ENCODE data around the gene IFT172. TPM values are rescaled to one million over a fixed set of nuclear protein-coding genes. Genes with fewer than 3 reads are reported as not detected.

The IFT172 gene
- total RNA-seq, 1 donor: 25.7 TPM

DNA sequence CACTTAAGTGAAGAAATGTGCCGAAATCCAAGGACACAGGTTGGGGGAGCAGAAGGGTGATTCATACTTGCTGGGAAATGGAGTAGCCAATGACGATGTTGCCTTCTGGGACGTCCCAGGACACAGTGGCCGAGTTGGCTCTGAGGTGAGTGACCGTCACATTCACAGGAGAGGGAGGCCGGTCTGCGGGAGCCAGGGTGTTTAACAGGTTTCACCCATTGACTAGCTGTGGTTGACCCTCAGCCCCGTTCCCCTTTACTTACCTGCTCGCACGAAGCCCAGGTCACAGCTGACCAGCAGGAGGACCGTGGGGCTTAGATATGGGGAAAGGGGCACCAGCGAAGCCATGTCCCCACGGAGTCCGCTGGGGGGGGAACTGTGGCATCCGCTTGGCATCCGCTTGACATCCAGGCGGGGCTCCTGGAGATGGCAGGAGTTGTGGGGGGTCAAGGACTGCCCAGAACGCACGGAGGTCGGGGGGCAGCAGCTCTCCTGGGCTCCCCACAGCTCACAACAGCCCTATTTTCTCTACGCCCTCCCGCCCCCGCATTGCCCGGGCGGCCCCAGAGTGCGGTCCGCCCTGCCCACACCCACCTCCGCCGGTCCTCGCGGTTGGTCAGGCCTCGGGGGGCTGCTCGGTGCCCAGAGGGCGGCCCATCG is 4.9 kb upstream of the IFT172 start:
- TF ChIP-seq, protein P1, sequence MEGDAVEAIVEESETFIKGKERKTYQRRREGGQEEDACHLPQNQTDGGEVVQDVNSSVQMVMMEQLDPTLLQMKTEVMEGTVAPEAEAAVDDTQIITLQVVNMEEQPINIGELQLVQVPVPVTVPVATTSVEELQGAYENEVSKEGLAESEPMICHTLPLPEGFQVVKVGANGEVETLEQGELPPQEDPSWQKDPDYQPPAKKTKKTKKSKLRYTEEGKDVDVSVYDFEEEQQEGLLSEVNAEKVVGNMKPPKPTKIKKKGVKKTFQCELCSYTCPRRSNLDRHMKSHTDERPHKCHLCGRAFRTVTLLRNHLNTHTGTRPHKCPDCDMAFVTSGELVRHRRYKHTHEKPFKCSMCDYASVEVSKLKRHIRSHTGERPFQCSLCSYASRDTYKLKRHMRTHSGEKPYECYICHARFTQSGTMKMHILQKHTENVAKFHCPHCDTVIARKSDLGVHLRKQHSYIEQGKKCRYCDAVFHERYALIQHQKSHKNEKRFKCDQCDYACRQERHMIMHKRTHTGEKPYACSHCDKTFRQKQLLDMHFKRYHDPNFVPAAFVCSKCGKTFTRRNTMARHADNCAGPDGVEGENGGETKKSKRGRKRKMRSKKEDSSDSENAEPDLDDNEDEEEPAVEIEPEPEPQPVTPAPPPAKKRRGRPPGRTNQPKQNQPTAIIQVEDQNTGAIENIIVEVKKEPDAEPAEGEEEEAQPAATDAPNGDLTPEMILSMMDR (IDR thresholded peaks at IDR 0.05; ENCODE audit: insufficient read depth, low read length): peak; percentile 12
- H3K4me3 ChIP-seq (ENCODE audit: low read depth, low read length): peak overlapping the region; percentile 74
- peak; percentile 35 for DNase-seq (ENCODE audit: low read depth)

DNA sequence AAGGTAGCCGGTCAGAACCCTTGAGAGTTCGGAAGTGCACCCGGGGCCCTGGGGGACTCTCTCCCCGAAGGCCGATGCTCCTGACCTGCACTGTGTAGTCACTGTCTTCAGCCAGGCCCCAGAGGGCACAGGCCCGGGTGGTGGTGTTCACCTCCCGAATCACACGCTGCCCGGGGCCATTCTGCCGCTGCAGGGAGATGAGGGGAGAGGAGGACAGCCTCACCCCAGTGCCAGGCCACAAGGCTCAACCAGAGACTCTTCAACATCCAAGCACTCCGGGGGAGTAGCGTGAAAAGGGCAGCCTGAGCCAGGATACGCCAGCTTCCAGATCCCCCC is 4.4 kb upstream of the IFT172 start:
- no peak for DNase-seq (ENCODE audit: low read depth)
- TF ChIP-seq, protein P1 (IDR thresholded peaks at IDR 0.05; ENCODE audit: insufficient read depth, low read length): no peak
- H3K4me3 ChIP-seq (ENCODE audit: low read depth, low read length): peak overlapping the region; percentile 74

DNA sequence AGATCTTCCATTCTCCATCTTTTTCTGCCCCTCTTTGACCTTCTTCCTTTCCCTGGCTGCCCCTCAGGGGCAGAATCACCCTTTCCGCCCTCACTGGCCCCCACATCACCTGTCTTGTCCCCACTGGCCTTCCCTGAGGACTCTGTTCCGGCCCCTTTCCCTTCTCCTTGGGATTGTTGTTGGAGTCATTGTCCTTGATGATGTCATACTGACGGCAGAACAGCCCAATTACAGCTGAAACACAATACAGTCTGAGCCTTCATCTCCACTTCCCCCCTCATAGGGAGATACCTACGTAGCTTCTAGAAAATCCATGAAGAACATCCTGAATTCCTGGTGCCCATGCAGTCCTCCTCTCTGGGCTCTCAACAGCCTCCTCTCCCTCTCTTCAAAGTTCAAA is 3.0 kb upstream of the IFT172 start:
- TF ChIP-seq, protein P1 (IDR thresholded peaks at IDR 0.05; ENCODE audit: insufficient read depth, low read length): no peak
- no peak overlapping the region for H3K4me3 ChIP-seq (ENCODE audit: low read depth, low read length)
- DNase-seq (ENCODE audit: low read depth): no peak

DNA sequence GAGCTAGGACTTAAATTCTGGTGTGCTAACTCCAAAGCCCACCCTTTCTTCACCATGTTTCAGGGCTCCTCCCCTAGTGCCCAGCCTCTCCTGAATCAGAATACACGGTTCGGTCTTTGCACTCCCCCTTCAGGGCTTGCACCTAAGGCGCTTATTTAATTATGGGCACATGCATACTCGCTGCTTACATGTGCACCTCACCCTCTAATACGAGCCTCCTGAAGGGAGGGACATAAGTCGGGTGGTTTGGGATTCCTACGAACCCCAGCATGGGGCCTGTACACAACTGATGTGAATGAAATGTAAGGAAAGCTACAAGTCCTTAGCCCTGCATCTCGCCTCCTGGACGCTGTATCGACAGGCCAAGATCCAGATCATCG is 435 bp downstream of the IFT172 start:
- H3K4me3 ChIP-seq (ENCODE audit: low read depth, low read length): peak overlapping the region; percentile 99

DNA sequence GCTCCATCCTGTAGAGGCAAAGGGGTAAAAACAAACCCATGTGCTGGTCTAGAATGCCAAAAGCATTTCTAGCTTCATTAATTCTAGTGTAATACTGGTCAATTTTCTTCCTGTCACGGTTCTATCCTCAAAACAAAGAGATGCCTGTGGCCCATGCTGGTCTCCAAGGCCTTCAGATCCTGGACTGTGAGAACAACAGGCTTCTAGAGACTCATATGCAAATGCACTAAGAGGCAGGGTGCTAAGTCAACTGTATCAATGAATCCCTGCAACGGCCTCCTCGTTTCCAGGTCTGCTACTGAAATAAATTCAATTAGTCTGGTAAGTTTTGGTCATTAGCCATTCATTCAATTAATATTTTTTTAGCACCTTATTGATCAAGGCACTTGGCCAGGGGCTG is 4.0 kb downstream of the IFT172 start:
- TF ChIP-seq, protein P1 (IDR thresholded peaks at IDR 0.05; ENCODE audit: insufficient read depth, low read length): no peak
- no peak overlapping the region for H3K4me3 ChIP-seq (ENCODE audit: low read depth, low read length)
- DNase-seq (ENCODE audit: low read depth): no peak

More for the DNA sequence above, 435 bp downstream of the IFT172 start:
- peak; percentile 38 for DNase-seq (ENCODE audit: low read depth)
- TF ChIP-seq, protein P1 (IDR thresholded peaks at IDR 0.05; ENCODE audit: insufficient read depth, low read length): peak; percentile 13

DNA sequence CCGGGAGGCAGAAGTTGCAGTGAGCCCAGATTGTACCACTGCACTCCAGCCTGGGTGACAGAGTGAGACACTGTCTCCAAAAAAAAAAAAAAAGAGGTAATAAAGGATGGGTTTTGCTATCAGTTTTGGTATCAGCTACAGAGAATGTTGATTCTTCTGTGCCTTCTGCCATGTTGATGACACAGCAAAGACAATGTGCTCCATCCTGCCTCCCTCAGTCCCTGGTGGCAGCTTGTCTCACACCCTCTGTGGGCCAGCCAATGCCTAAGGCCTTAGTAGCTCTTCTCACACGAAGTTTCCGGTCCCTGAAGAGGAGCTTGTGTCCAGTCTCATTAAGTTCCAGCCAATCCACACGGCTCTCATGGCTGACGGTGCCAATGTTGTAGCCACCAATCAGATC is 17.6 kb downstream of the IFT172 start:
- TF ChIP-seq, protein P1 (IDR thresholded peaks at IDR 0.05; ENCODE audit: insufficient read depth, low read length): no peak
- no peak for DNase-seq (ENCODE audit: low read depth)

DNA sequence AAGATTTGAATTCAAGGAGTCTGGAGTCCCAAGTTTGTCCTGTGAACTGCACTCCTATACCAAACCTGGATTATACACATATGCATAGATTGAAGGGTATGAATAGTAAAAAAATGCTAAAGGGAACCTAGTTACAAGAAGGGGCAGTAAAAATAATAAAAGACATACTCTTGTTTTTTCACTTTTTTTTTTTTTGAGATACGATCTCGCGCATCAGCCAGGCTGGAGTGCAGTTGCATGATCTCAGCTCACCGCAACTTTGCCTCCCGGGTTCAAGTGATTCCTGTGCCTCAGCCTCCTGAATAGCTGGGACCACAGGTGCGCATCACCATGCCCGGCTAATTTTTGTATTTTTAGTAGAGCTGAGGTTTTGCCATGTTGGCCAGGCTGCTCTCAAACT is 25.1 kb downstream of the IFT172 start:
- DNase-seq (ENCODE audit: low read depth): no peak

More for the DNA sequence above, 17.6 kb downstream of the IFT172 start:
- no peak overlapping the region for H3K4me3 ChIP-seq (ENCODE audit: low read depth, low read length)

More for the DNA sequence above, 25.1 kb downstream of the IFT172 start:
- no peak overlapping the region for H3K4me3 ChIP-seq (ENCODE audit: low read depth, low read length)
- TF ChIP-seq, protein P1 (IDR thresholded peaks at IDR 0.05; ENCODE audit: insufficient read depth, low read length): no peak
